Measurements from ENCODE around the gene EXT2. TPM values are rescaled to one million over a fixed set of nuclear protein-coding genes. Genes with fewer than 3 reads are reported as not detected.

EXT2 gene
- total RNA-seq, 1 donor from 2014 or later: 140 TPM

DNA sequence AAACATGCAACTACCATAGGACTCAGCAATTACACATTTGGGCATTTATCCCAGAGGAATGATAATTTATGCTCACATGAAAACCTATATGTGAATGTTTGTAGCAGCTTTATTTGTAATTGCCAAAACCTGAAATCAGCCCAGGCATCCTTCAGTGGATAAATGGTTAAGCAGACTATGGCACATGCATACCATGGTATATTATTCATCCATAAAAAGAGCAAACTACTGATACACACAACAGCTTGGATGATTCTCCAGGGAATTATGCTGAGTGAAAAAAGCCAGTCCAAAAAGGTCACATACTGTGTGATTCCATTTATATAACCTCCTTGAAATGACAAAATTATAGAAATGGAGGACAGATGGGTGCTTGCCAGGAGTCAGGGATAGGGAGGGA is 127.8 kb downstream of the EXT2 start:
- H3K4me3 ChIP-seq (ENCODE audit: low read depth, low read length): no peak overlapping the region
- DNase-seq (ENCODE audit: low read depth): no peak
- TF ChIP-seq, protein P1, sequence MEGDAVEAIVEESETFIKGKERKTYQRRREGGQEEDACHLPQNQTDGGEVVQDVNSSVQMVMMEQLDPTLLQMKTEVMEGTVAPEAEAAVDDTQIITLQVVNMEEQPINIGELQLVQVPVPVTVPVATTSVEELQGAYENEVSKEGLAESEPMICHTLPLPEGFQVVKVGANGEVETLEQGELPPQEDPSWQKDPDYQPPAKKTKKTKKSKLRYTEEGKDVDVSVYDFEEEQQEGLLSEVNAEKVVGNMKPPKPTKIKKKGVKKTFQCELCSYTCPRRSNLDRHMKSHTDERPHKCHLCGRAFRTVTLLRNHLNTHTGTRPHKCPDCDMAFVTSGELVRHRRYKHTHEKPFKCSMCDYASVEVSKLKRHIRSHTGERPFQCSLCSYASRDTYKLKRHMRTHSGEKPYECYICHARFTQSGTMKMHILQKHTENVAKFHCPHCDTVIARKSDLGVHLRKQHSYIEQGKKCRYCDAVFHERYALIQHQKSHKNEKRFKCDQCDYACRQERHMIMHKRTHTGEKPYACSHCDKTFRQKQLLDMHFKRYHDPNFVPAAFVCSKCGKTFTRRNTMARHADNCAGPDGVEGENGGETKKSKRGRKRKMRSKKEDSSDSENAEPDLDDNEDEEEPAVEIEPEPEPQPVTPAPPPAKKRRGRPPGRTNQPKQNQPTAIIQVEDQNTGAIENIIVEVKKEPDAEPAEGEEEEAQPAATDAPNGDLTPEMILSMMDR (conservative IDR thresholded peaks at IDR 0.05; ENCODE audit: low read depth, low read length): no peak

DNA sequence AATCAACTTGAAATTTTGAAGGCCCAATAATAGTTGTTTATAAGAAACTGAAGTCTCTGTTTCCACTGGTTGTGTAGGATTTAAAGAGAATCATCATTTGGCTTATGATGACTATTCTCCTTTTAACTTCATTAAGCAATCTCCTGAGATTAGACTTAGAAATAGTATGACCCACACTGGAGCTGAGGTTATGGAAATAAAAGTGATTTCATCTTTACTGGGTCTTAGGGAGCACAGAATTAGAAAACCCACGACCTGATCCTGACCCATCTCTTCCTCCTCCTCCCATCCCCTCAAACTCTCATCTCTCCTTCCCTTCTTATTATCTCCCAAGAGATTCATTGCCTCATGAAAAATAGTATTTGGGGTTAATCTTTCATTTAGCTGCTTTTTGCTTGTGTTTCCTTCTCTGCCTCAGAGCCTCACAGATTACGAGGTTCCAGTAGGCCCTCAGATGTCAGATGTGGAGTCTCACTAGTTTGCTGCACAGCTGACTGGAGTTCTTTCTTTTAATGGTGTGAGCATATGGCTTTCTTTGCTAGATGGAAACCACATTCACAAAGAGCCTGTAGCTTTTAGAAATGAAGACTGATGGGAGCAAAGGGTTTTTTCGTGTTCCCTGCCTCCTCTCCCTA is 129.5 kb downstream of the EXT2 start:
- TF ChIP-seq, protein P1 (conservative IDR thresholded peaks at IDR 0.05; ENCODE audit: low read depth, low read length): no peak
- no peak overlapping the region for H3K4me3 ChIP-seq (ENCODE audit: low read depth, low read length)
- DNase-seq (ENCODE audit: low read depth): no peak

DNA sequence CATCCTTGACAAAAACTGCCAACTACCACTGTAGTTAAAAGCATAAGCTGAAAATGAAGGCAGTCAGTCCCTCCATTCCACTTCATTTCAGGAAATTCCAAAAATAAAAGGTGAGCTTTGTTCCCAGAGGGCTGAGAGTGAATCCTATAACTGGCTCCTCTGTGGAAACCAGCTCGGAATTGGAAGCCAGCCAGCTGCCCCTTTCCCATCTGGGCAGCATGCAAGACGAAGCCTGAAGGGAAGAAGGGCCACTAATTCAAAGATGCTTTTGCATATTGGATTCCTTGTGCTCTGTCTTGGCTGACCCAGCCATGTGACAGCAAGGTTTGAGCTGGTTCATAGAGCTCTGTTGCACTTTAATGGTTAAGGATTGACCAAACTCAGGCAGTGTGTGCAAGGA is 131.0 kb downstream of the EXT2 start:
- H3K4me3 ChIP-seq (ENCODE audit: low read depth, low read length): no peak overlapping the region
- DNase-seq (ENCODE audit: low read depth): no peak
- TF ChIP-seq, protein P1 (conservative IDR thresholded peaks at IDR 0.05; ENCODE audit: low read depth, low read length): no peak

DNA sequence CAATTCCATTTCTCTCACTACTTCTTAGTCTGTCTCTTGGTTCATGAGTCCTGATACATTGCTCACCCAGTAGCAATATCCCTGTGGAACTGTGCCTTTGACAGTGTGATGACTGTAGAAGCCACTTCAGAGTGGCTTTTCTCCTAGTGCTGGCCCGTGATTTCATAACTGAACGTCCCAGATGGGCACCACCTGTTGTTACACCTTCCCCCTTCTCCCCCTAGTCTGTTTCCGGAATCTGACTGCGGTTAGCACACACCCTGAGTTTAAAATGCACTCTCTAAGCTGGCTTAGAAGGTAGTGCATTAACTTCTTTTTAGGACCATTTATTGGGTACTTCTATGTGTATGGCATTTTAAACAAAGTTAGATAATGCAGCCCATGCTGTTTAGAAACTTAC is 131.5 kb downstream of the EXT2 start:
- no peak for DNase-seq (ENCODE audit: low read depth)
- no peak overlapping the region for H3K4me3 ChIP-seq (ENCODE audit: low read depth, low read length)
- TF ChIP-seq, protein P1 (conservative IDR thresholded peaks at IDR 0.05; ENCODE audit: low read depth, low read length): no peak

DNA sequence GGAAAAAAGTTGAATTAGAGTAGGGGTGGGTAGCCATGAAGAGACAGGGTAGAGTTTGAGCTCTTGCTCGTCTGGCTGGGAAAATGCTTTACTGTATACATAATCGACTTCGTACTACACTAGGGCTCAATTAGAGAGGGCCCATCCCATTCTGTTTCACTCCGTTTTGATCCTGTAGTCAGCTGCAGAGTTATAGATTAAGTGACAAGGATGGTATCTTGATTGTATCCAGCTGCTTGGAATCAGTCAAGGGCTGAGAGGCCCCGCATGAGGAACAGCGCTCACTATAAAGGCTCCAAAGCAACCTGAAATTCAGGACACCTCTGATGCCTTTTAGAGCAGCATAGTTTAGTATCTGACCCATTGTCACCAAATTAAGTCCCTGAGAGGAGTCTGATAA is 132.9 kb downstream of the EXT2 start:
- no peak for DNase-seq (ENCODE audit: low read depth)
- TF ChIP-seq, protein P1 (conservative IDR thresholded peaks at IDR 0.05; ENCODE audit: low read depth, low read length): no peak
- H3K4me3 ChIP-seq (ENCODE audit: low read depth, low read length): no peak overlapping the region

DNA sequence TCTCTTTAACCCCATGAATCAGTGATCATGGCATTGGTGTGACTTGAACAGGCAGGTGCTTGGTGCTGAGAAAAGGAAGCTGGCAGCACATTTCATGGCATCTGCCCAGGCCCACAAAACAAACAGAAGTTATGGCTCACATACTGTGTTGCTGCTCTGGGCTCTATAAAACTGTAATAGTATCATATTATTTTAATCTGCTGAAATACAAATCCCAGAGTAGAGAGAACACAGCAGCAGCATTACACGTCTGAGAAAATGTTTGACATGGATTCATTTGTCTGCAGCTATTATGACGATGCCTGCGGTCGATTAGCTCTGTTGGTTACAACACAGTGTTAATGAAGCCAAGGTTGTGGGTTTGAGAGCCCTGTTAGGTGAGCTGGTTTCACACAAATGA is 133.6 kb downstream of the EXT2 start:
- no peak for DNase-seq (ENCODE audit: low read depth)
- TF ChIP-seq, protein P1 (conservative IDR thresholded peaks at IDR 0.05; ENCODE audit: low read depth, low read length): no peak
- no peak overlapping the region for H3K4me3 ChIP-seq (ENCODE audit: low read depth, low read length)

DNA sequence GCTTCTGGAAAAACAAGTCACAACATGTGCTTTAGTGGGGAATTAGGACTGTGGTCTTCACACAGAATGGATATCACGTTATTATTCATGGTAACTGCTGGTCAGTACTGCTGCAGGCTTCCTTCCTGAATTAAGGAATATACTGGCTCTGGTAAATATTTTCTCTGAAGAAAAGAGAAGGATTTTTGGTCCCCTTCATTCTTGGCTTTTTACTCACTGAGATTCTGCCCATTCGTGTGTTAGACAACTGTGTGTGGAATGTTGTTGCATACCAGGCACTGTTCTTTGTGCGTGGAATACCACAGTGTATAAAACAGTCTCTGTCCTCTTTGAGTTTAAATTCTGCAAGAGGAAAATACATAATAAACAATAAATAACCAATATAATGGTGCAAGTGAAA is 134.1 kb downstream of the EXT2 start:
- TF ChIP-seq, protein P1 (conservative IDR thresholded peaks at IDR 0.05; ENCODE audit: low read depth, low read length): no peak
- no peak overlapping the region for H3K4me3 ChIP-seq (ENCODE audit: low read depth, low read length)
- DNase-seq (ENCODE audit: low read depth): no peak
